Loucy (cell line): ENCODE results near the gene MPP4.

Source experiments
- CTCF ChIP-seq: fragments of 200-600 bp; sonication (generic); conservative IDR thresholded peaks from 2 replicates; pipeline ENCODE4 v1.5.1; 2014; ENCODE audit warnings: mild to moderate bottlenecking, antibody characterized with exemption, low read length
- EZH2phosphoT487 ChIP-seq: fragments of 200-600 bp; IDR thresholded peaks from 2 replicates; pipeline ENCODE4 v1.6.1; 2018; ENCODE audit warnings: antibody characterized with exemption, mild to moderate bottlenecking, moderate library complexity, borderline replicate concordance

- TF ChIP-seq CTCF (no peak), EZH2phosphoT487 (no peak)
These were observed 90.9 kb downstream of the MPP4 start for GRCh38 chr2:201607568-201607967.
